HS-27A (cell line): ENCODE measurements around the gene REC114.

ENCODE experiments used
- DNase-seq: peaks from one replicate; pipeline ENCODE4 v3.0.0-alpha.2; 2012; ENCODE audit warnings: low read depth, missing footprints

The REC114 gene

DNA sequence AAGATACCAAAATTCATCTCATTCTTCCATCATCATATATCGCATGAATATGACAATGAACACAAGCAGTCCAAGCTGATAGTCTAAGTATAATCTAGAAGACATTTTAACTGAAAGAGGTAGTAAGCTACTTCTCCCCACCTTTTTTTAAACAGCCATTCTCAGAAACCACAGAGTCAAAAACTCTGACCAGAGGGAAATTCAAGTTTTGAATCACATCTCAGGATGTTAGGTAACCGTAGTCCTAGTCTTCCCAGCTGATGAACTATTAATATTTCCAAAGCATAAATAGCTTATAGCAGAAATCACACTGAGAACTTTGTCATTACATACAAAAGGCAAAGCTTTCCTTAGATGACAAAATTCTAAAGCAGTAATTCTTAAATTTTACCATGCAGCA is 164.4 kb downstream of the REC114 start:
- DNase-seq, result no peak

DNA sequence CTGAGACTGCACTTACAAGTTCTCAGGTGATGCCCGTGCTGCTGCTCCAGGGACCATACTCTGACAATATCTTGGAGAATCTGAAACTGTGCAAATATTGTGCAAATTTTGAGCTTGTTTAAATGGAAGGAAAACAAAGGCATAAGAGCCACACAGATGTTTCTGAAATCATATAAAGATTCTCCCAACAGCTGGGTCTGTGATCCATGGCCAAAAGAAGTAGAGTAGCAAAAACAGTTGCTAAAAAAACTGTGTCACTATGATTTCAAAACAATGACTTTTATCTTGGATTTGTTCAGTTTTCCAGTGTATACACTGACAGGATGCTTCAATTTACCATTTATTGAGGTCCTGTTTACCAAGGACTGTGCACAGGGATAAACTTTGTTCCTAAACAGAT is 164.9 kb downstream of the REC114 start:
- DNase-seq, result no peak

- no peak for DNase-seq
Measured at GRCh38 chr15:73608475-73608874, 165.5 kb downstream of the REC114 start.

GRCh38 chr15:73608941-73609340 is 166.0 kb downstream of the REC114 start:
- no peak for DNase-seq
